HepG2 (cell line): ENCODE measurements around the gene DPEP1. TPM values are rescaled to one million over a fixed set of nuclear protein-coding genes. Genes with fewer than 3 reads are reported as not detected.

Experiments
- AKAP8 ChIP-seq: sonication (generic); formaldehyde crosslinking; IDR thresholded peaks from 2 replicates; pipeline ENCODE4 v1.5.1; 2020; ENCODE audit warnings: mild to moderate bottlenecking, missing genetic modification reagents
- DZIP1 ChIP-seq: sonication (generic); formaldehyde crosslinking; IDR thresholded peaks from 2 replicates; pipeline ENCODE4 v1.5.0; 2020; ENCODE audit warnings: mild to moderate bottlenecking, missing genetic modification reagents
- HINFP ChIP-seq: sonication (generic); formaldehyde crosslinking; IDR thresholded peaks from 2 replicates; pipeline ENCODE4 v1.4.0; 2020; ENCODE audit warnings: low read depth, mild to moderate bottlenecking, missing genetic modification reagents
- KDM5A ChIP-seq: fragments of 200-600 bp; sonication (generic); IDR thresholded peaks from 2 replicates; pipeline ENCODE4 v1.7.0; 2018; ENCODE audit warnings: antibody characterized with exemption, mild to moderate bottlenecking, low read length, borderline replicate concordance
- KDM5B ChIP-seq: sonication (generic); formaldehyde crosslinking; IDR thresholded peaks from 2 replicates; pipeline ENCODE4 v1.4.0; 2020; ENCODE audit warnings: missing genetic modification reagents, mild to moderate bottlenecking, borderline replicate concordance
- NR2C2 ChIP-seq: sonication (generic); formaldehyde crosslinking; IDR thresholded peaks from 2 replicates; pipeline ENCODE4 v1.4.0; 2020; ENCODE audit warnings: missing genetic modification reagents, mild to moderate bottlenecking, moderate library complexity, borderline replicate concordance
- REXO4 ChIP-seq: sonication (generic); formaldehyde crosslinking; IDR thresholded peaks from 2 replicates; pipeline ENCODE4 v1.8.0; 2022; ENCODE audit warnings: missing genetic modification reagents, mild to moderate bottlenecking, borderline replicate concordance
- RXRA ChIP-seq: sonication (generic); formaldehyde crosslinking; IDR thresholded peaks from 2 replicates; pipeline ENCODE4 v1.5.1; 2020; ENCODE audit warnings: missing genetic modification reagents
- SP5 ChIP-seq: IDR thresholded peaks from 2 replicates; pipeline ENCODE4 v1.6.1; 2016; ENCODE audit warnings: low read depth, borderline replicate concordance
- TAF15 ChIP-seq: fragments of 200-400 bp; formaldehyde crosslinking; IDR thresholded peaks from one replicate; pipeline ENCODE4 v1.6.1; 2018; ENCODE audit warnings: mild to moderate bottlenecking, low read depth, low read length; ENCODE audit not compliant: poor library complexity, severe bottlenecking
- YY1 ChIP-seq: IDR thresholded peaks from 2 replicates; pipeline ENCODE4 v1.6.1; 2011; ENCODE audit warnings: low read length, low read depth, moderate library complexity, mild to moderate bottlenecking; ENCODE audit not compliant: insufficient read depth, insufficient replicate concordance
- ZBTB7B ChIP-seq: sonication (generic); formaldehyde crosslinking; IDR thresholded peaks from 2 replicates; pipeline ENCODE4 v1.4.0; 2020; ENCODE audit warnings: missing genetic modification reagents
- ZFY ChIP-seq: sonication (generic); formaldehyde crosslinking; IDR thresholded peaks from 2 replicates; pipeline ENCODE4 v1.4.0; 2020; ENCODE audit warnings: missing genetic modification reagents
- ZNF513 ChIP-seq: sonication (generic); formaldehyde crosslinking; conservative IDR thresholded peaks from 2 replicates; pipeline ENCODE4 v1.5.0; 2020; ENCODE audit warnings: missing genetic modification reagents
- ZNF546 ChIP-seq: sonication (generic); formaldehyde crosslinking; conservative IDR thresholded peaks from 2 replicates; pipeline ENCODE4 v1.8.1; 2023; ENCODE audit warnings: mild to moderate bottlenecking, missing genetic modification reagents
- ZNF572 ChIP-seq: sonication (generic); formaldehyde crosslinking; IDR thresholded peaks from 2 replicates; pipeline ENCODE4 v1.5.1; 2020; ENCODE audit warnings: mild to moderate bottlenecking, missing genetic modification reagents
- ZNF704 ChIP-seq: sonication (generic); formaldehyde crosslinking; IDR thresholded peaks from 2 replicates; pipeline ENCODE4 v1.8.1; 2023; ENCODE audit warnings: mild to moderate bottlenecking, inconsistent platforms, moderate library complexity, missing genetic modification reagents, borderline replicate concordance
- ZNF772 ChIP-seq: sonication (generic); formaldehyde crosslinking; IDR thresholded peaks from 2 replicates; pipeline ENCODE4 v1.5.0; 2020; ENCODE audit warnings: mild to moderate bottlenecking, missing genetic modification reagents
- ZNF782 ChIP-seq: sonication (generic); formaldehyde crosslinking; IDR thresholded peaks from 2 replicates; pipeline ENCODE4 v1.4.0; 2020; ENCODE audit warnings: missing genetic modification reagents, mild to moderate bottlenecking, borderline replicate concordance
- polyA plus RNA-seq, 8 experiments: library from polyadenylated mRNA; depleted of rRNA in 3 of 8; stranded (reverse) in 7 of 8; unstranded in 1 of 8; fragments of >200 nt; fragmentation: Illumina TruSeq in 4 of 8; extraction: Trizol in 4 of 8; gene quantifications; 2 replicates each; pipeline versions ENCODE4 v1.2.1 to v1.2.3, GENCODE V29; 2011 to 2016; ENCODE audit warnings: low read depth in 4 of 8, missing spikeins in 1 of 8, mixed read lengths in 1 of 8; ENCODE audit not compliant: insufficient read depth in 1 of 8
- total RNA-seq, 5 experiments: library from RNA; depleted of rRNA; stranded (reverse); fragments of >200 nt; fragmentation: Illumina TruSeq; extraction: Trizol; gene quantifications; 2 replicates each; pipeline ENCODE4 v1.2.3, GENCODE V29; 2016; ENCODE audit warnings: low read depth in 1 of 5

The DPEP1 gene
- total and polyA plus RNA-seq, 2 of the 13 experiments (the other 11 are each of a cell fraction or from before 2014, with no cell fraction given): 37.6 to 52.2 TPM

- TF ChIP-seq HINFP (CRISPR knock-in tag) (peak; percentile 60), KDM5A (peak; percentile 94), RXRA (CRISPR knock-in tag) (peak; percentile 64; the same call in 1 of the 2 replicates), ZNF782 (CRISPR knock-in tag) (peak; percentile 85), TAF15 (peak; percentile 45), ZNF546 (CRISPR knock-in tag) (no peak), ZNF513 (CRISPR knock-in tag) (peak; percentile 84; the same call in 1 of the 2 replicates), SP5 (CRISPR knock-in tag) (peak; percentile 92), ZNF772 (peak; percentile 82; the same call in 1 of the 2 replicates), ZBTB7B (CRISPR knock-in tag) (peak; percentile 86), REXO4 (no peak), KDM5B (peak; percentile 55; the same call in 1 of the 2 replicates), NR2C2 (CRISPR knock-in tag) (peak; percentile 96), ZNF704 (CRISPR knock-in tag) (peak; percentile 72; the same call in 1 of the 2 replicates), ZNF572 (no peak), ZFY (peak; percentile 92), DZIP1 (CRISPR knock-in tag) (peak; percentile 71; the same call in 1 of the 2 replicates), AKAP8 (CRISPR knock-in tag) (peak; percentile 91), YY1 (peak; percentile 71)
Observed at GRCh38 chr16:89657442-89658220, 44.2 kb downstream of the DPEP1 start, which contains the start of the genes CHMP1A and SPATA33 (continued).
